GM12878 (cell line): ENCODE data around the gene CDKL5.

Source experiments
- BHLHE40 ChIP-seq, 2 experiments: fragments of 450-650 bp in 1 of 2; IDR thresholded peaks; 2 replicates each; pipeline ENCODE4 v1.6.1; 2011 to 2017; ENCODE audit warnings: low read depth in 2 of 2, borderline replicate concordance in 1 of 2, improper control_type of control experiment in 1 of 2, low read length in 1 of 2, mild to moderate bottlenecking in 1 of 2
- CTCF ChIP-seq, 3 experiments: IDR thresholded peaks in 2 of 3; conservative IDR thresholded peaks in 1 of 3; 2 replicates each; pipeline ENCODE4 v1.5.1; 2011; ENCODE audit warnings: low read depth in 3 of 3, low read length in 3 of 3, mild to moderate bottlenecking in 3 of 3, control low read depth in 2 of 3, moderate library complexity in 2 of 3, inconsistent platforms in 1 of 3, mixed read lengths in 1 of 3; ENCODE audit not compliant: control insufficient read depth in 2 of 3, insufficient read depth in 1 of 3; ENCODE audit errors: extremely low read depth in 1 of 3
- MAX ChIP-seq: IDR thresholded peaks from 2 replicates; pipeline ENCODE4 v1.6.1; 2012; ENCODE audit warnings: low read depth, low read length, improper control_type of control experiment
- PAX5 ChIP-seq: IDR thresholded peaks from 2 replicates; pipeline ENCODE4 v1.6.1; 2011; ENCODE audit warnings: low read depth, low read length, borderline replicate concordance
- POLR2A ChIP-seq: IDR thresholded peaks from 2 replicates; pipeline ENCODE4 v1.6.1; 2011; ENCODE audit warnings: low read depth, mild to moderate bottlenecking, low read length
- REST ChIP-seq: IDR thresholded peaks from 2 replicates; pipeline ENCODE4 v1.6.1; 2012; ENCODE audit warnings: mild to moderate bottlenecking, low read depth, low read length
- SMARCA5 ChIP-seq: fragments of 450-650 bp; IDR thresholded peaks from 2 replicates; pipeline ENCODE4 v1.6.1; 2017; ENCODE audit warnings: mild to moderate bottlenecking
- TAF1 ChIP-seq: IDR thresholded peaks from 2 replicates; pipeline ENCODE4 v1.6.1; 2011; ENCODE audit warnings: mild to moderate bottlenecking, low read depth, low read length, borderline replicate concordance
- TCF7 ChIP-seq: IDR thresholded peaks from 2 replicates; pipeline ENCODE4 v1.6.1; 2014; ENCODE audit warnings: antibody characterized with exemption, borderline replicate concordance
- USF1 ChIP-seq: IDR thresholded peaks from 2 replicates; pipeline ENCODE4 v1.6.1; 2011; ENCODE audit warnings: borderline replicate concordance, low read depth, mild to moderate bottlenecking, moderate library complexity, mixed read lengths, low read length; ENCODE audit not compliant: insufficient read depth; ENCODE audit errors: extremely low read length
- YY1 ChIP-seq: IDR thresholded peaks from 2 replicates; pipeline ENCODE4 v1.6.1; 2011; ENCODE audit warnings: low read depth, mild to moderate bottlenecking, low read length
- ZNF687 ChIP-seq: fragments of 450-650 bp; IDR thresholded peaks from 2 replicates; pipeline ENCODE4 v1.6.1; 2017; ENCODE audit warnings: mild to moderate bottlenecking, moderate library complexity

- no peak for TF ChIP-seq REST
- TF ChIP-seq CTCF (IDR thresholded peaks at IDR 0.05 in 2 of 3, conservative IDR thresholded peaks at IDR 0.05 in 1 of 3; ENCODE audit: control insufficient read depth in 2 of 3, extremely low read depth in 1 of 3, insufficient read depth in 1 of 3, low read depth in 3 of 3, low read length in 3 of 3): no peak
- TF ChIP-seq ZNF687: no peak
- no peak for TF ChIP-seq SMARCA5
- TF ChIP-seq POLR2A: no peak
- no peak for TF ChIP-seq YY1
- TF ChIP-seq USF1: no peak
- TF ChIP-seq TCF7: no peak
- TF ChIP-seq TAF1: no peak
- TF ChIP-seq BHLHE40 (IDR thresholded peaks at IDR 0.05; ENCODE audit: borderline replicate concordance in 1 of 2, low read depth in 2 of 2, low read length in 1 of 2): no peak
- no peak for TF ChIP-seq PAX5
- no peak for TF ChIP-seq MAX
Observed at GRCh38 chrX:18692541-18692940, 267.1 kb downstream of the CDKL5 start.
